Endothelial cell of umbilical vein (primary cell): ENCODE data around the gene RYR1. TPM values are rescaled to one million over a fixed set of nuclear protein-coding genes. Genes with fewer than 3 reads are reported as not detected.

ENCODE experiments used
- BruUV-seq: library from RNA; stranded (reverse); fragments of 400-500 nt; replicated peaks from 2 replicates; lab custom pipeline; 2021; lab: Mats Ljungman, UMichigan
- CTCF ChIA-PET: fragments of 300-600, 350-600 bp; sonication (Branson Sonifier 250); formaldehyde crosslinking; loops from one replicate; lab custom pipeline; 2021; ENCODE audit warnings: antibody characterized with exemption, inconsistent platforms; lab: Charles Lee
- POLR2A ChIA-PET: fragments of 300-600, 350-600 bp; sonication (Branson Sonifier 250); formaldehyde crosslinking; loops from one replicate; lab custom pipeline; 2021; ENCODE audit warnings: antibody characterized with exemption, inconsistent platforms; lab: Charles Lee
- DNase-seq: peaks from one replicate; pipeline ENCODE4 v3.0.0-alpha.2; 2011; ENCODE audit warnings: low read depth, low spot score
- FAIRE-seq: peaks from 2 replicates; lab custom pipeline; 2011; peaks lifted over from hg19 to GRCh38; lab: Jason Lieb, UNC
- H2AFZ ChIP-seq: 2 replicates; pipeline ENCODE4 v1.6.0; 2012; ENCODE audit warnings: low read depth, low read length, control low read depth, inconsistent platforms
- H3K27ac ChIP-seq: 2 replicates; pipeline ENCODE4 v1.5.1; 2011; ENCODE audit warnings: low read depth, mild to moderate bottlenecking, control low read depth, low read length, moderate library complexity; ENCODE audit not compliant: insufficient read depth
- H3K27me3 ChIP-seq, 2 experiments: 2 replicates each; pipeline versions ENCODE4 v1.6.0 to v1.6.1; 2011; ENCODE audit warnings: low read length in 2 of 2, mixed read lengths in 1 of 2; ENCODE audit not compliant: control insufficient read depth in 2 of 2, insufficient read depth in 2 of 2
- H3K36me3 ChIP-seq, 2 experiments: 2 replicates in 1 of 2; 3 replicates in 1 of 2; pipeline ENCODE4 v1.5.1; 2011; ENCODE audit warnings: low read length in 2 of 2, mild to moderate bottlenecking in 1 of 2, moderate library complexity in 1 of 2; ENCODE audit not compliant: control insufficient read depth in 2 of 2, insufficient read depth in 2 of 2; ENCODE audit errors: extremely low read depth in 1 of 2
- H3K4me1 ChIP-seq: 3 replicates; pipeline ENCODE4 v1.5.1; 2011; ENCODE audit warnings: mild to moderate bottlenecking, low read length; ENCODE audit not compliant: control insufficient read depth, insufficient read depth; ENCODE audit errors: extremely low read depth
- H3K4me2 ChIP-seq: 2 replicates; pipeline ENCODE4 v1.6.1; 2011; ENCODE audit warnings: low read length, control low read depth, mixed read lengths; ENCODE audit not compliant: insufficient read depth
- H3K4me3 ChIP-seq, 3 experiments: fragments of 200-600 bp in 1 of 3; sonication (generic), shearing (Covaris generic) in 1 of 3; replicated peaks in 1 of 3; 2 replicates each; pipeline ENCODE4 v1.5.1; 2011 to 2016; ENCODE audit warnings: control low read depth in 3 of 3, low read length in 3 of 3, mild to moderate bottlenecking in 2 of 3, inconsistent platforms in 1 of 3, low read depth in 1 of 3, moderate library complexity in 1 of 3; ENCODE audit not compliant: insufficient read depth in 1 of 3
- H3K79me2 ChIP-seq: 2 replicates; pipeline ENCODE4 v1.6.0; 2012; ENCODE audit warnings: low read length, inconsistent platforms; ENCODE audit not compliant: control insufficient read depth, insufficient read depth
- H3K9ac ChIP-seq: replicated peaks from 2 replicates; pipeline ENCODE3; 2011; ENCODE audit warnings: low read length, control low read depth; ENCODE audit not compliant: insufficient read depth; ENCODE audit errors: extremely low read depth
- H3K9me1 ChIP-seq: replicated peaks from 3 replicates; pipeline ENCODE4 v1.6.0; 2011; ENCODE audit warnings: mild to moderate bottlenecking, low read length; ENCODE audit not compliant: control insufficient read depth, insufficient read depth; ENCODE audit errors: extremely low read depth
- H3K9me3 ChIP-seq: replicated peaks from 2 replicates; pipeline ENCODE4 v1.5.1; 2012; ENCODE audit warnings: low read length, inconsistent platforms; ENCODE audit not compliant: control insufficient read depth, insufficient read depth
- H4K20me1 ChIP-seq: replicated peaks from 2 replicates; pipeline ENCODE3; 2011; ENCODE audit warnings: mild to moderate bottlenecking, low read length; ENCODE audit not compliant: control insufficient read depth, insufficient read depth; ENCODE audit errors: extremely low read depth
- CTCF ChIP-seq, 2 donors: IDR thresholded peaks; 1 replicate in 1 of 2; 2 replicates in 1 of 2; pipeline ENCODE4 v1.5.1; 2011; ENCODE audit warnings: low read length in 2 of 2, mild to moderate bottlenecking in 2 of 2, moderate library complexity in 2 of 2, control low read depth in 1 of 2, inconsistent platforms in 1 of 2, low read depth in 1 of 2; ENCODE audit not compliant: insufficient read depth in 1 of 2; ENCODE audit errors: extremely low read depth in 1 of 2
- GATA2 ChIP-seq: IDR thresholded peaks from 2 replicates; pipeline ENCODE4 v1.7.0; 2011; ENCODE audit warnings: low read depth, mild to moderate bottlenecking, moderate library complexity, mixed read lengths, low read length; ENCODE audit not compliant: insufficient read length, insufficient read depth
- MAX ChIP-seq: IDR thresholded peaks from 2 replicates; pipeline ENCODE4 v1.6.1; 2011; ENCODE audit not compliant: insufficient read depth, insufficient read length
- MYC ChIP-seq: IDR thresholded peaks from one replicate; pipeline ENCODE4 v1.6.1; 2011; ENCODE audit warnings: mild to moderate bottlenecking, low read depth, low read length
- dilution Hi-C: fragments of 300-500 bp; cut with MboI; formaldehyde crosslinking; loops from one replicate; pipeline ENCODE4 v1.15.0; 2019; ENCODE audit warnings: low sequenced_read_pairs; ENCODE audit not compliant: extremely low pct_ligation_motif_present
- intact Hi-C: fragments of 100-400 bp; cut with micrococcal nuclease; formaldehyde crosslinking; loops from one replicate; pipeline ENCODE4 v1.10.0; 2022
- polyA plus RNA-seq, 4 experiments: library from polyadenylated mRNA; depleted of rRNA in 3 of 4; stranded (reverse) in 3 of 4; unstranded in 1 of 4; fragments of >200 nt; gene quantifications; 2 replicates each; pipeline versions ENCODE4 v1.2.1 to v1.2.3, GENCODE V29; 2011 to 2012; ENCODE audit warnings: missing spikeins in 1 of 4
- total RNA-seq: library from RNA; stranded (reverse); gene quantifications from 2 replicates; pipeline ENCODE4 v1.2.3, GENCODE V29; 2021

Gene RYR1
- total and polyA plus RNA-seq, 2 donors (not counting 3 experiments of a cell fraction or from before 2014, with no cell fraction given) = under 0.01 to 0.02 TPM

GRCh38 chr19:38543286-38543806, 109.9 kb downstream of the RYR1 start:
- H3K4me1 ChIP-seq = peaks cover 7% of the 10 kb centered on the region
- DNase-seq = no peak
- H3K9ac ChIP-seq = no peak overlapping the region
- POLR2A ChIA-PET = no interaction called here
- no peak overlapping the region for H3K4me3 ChIP-seq
- no TSS peak for BruUV-seq
- CTCF ChIA-PET = interaction anchor here (0.5 to 2.6 kb wide), 17 partner anchors 10 to 390 kb away, joined by 3 to 42 read pairs (median 3); partner anchors contain the start of genes ACTN4, FAM98C, MRPS12 and SARS2
- H3K79me2 ChIP-seq = no peaks in the 10 kb centered on the region
- no peaks in the 10 kb centered on the region for H3K9me3 ChIP-seq
- intact Hi-C loops = no loop called here
- no peak overlapping the region for H3K4me2 ChIP-seq
- no peaks in the 10 kb centered on the region for H3K9me1 ChIP-seq
- H3K27me3 ChIP-seq = peaks cover 1 to 2% of the 10 kb centered on the region in 2 experiments
- H3K27ac ChIP-seq = no peak overlapping the region
- FAIRE-seq = no peak
- no peaks in the 10 kb centered on the region for H3K36me3 ChIP-seq
- dilution Hi-C loops = no loop called here
- H2AFZ ChIP-seq = no peak overlapping the region
- H4K20me1 ChIP-seq = no peaks in the 10 kb centered on the region
- TF ChIP-seq MAX (no peak), MYC (no peak), GATA2 (no peak), CTCF (IDR thresholded peaks at IDR 0.05; ENCODE audit: extremely low read depth in 1 of 2, insufficient read depth in 1 of 2, low read depth in 1 of 2, low read length in 2 of 2) (no peak)
